CD4-positive, alpha-beta T cell treated with Interferon alpha-2 for 1 hour (primary cell): ENCODE results near the gene CAMTA1.

Experiments
- DNase-seq, 2 donors: peaks; one replicate each; pipeline ENCODE4 v3.0.0-alpha.2; 2020 to 2022

Gene CAMTA1

DNA sequence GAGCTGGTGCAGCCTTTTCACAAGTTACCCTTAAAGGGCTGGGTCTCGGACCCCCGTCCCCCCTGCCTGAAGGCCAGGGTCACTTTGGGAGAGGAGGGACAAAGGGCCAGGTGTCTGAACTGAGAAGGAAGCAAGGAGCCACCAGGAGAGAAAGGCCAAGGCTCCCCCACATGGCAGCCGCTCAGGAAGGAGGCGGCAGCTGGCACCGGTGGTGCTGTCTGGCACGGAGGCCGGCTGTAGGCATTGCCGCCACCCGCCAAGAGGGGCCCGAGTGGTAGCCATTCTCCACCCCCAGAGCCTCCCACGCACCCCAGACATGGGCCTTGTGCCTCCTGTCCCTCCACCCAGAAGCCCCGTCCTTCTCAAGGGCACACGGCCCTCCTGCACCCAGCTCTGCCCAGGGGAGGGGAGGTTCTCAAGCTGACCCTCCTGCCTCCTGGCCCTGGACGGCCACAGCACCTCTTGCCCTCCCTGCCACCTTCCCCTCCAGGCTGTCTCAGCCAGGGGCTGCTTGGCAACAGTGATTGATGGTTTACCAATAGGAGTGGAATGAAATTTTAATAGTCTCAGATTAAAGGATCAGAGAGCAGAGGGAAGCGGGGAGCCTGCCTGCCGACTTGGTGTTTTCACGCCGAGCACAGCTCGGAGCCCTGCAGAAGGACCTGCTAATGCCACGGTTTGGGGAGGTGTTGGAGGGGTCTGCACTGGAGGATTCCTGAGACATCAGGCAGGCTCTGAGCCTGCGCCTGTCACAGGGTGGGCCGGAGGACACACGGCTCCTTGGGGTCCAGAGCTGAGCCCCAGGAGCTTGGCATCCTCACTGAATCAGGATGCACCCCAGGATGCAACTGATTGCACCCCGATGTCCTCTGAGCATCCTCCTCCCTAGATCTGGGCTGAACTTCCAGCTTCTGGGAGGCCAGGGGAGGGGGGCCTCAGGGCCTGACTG, 773.9 kb downstream of the CAMTA1 start:
- no peak for DNase-seq

DNA sequence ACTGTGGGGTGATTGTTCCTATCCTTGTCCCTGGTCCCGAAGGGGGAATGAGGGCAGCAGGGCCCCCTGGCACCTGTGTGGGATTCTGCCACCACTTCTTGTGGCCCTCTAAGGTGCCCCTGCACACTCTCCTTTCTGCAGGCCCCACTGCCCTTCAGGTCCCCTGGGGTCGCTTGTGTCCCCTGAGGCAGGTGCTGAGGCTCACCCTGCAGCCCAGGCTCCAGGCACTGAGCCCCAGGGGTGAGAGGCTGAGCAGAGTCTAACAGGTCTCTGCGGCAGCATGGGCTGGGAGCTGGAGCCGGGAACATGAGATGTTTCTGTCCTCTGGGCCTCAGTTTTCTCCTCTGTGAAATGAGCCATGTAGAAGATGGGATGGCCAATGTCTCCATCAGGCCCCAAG, 774.9 kb downstream of the CAMTA1 start:
- DNase-seq: no peak

DNA sequence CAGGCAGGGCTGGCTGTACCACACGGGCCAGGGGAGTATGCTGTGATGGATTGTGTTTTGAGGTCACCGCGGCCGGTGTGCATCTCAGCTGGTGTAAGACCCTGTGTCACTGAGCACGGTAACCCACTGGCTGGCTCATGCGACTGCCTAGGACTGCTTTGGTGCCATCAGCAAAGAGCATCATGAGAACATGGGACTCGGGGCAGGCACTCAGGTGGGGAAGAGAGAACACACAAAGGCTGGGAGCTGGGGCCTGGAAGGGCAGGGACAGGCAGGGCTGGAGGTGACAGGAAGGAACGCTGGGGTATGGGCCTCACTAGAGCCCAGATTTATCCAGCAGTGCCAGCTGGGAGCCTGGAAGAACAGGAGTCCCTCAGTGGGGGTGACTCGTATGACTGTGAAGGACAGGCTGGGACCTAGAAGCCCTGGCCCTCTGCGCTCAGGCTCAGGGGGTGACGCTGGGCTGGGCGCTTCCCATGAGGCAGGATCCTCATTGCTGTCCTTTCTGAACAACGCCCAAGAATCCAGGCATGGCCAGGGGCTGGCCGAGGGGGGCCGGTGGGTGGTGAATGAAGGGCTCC, 775.4 kb downstream of the CAMTA1 start:
- DNase-seq: no peak

DNA sequence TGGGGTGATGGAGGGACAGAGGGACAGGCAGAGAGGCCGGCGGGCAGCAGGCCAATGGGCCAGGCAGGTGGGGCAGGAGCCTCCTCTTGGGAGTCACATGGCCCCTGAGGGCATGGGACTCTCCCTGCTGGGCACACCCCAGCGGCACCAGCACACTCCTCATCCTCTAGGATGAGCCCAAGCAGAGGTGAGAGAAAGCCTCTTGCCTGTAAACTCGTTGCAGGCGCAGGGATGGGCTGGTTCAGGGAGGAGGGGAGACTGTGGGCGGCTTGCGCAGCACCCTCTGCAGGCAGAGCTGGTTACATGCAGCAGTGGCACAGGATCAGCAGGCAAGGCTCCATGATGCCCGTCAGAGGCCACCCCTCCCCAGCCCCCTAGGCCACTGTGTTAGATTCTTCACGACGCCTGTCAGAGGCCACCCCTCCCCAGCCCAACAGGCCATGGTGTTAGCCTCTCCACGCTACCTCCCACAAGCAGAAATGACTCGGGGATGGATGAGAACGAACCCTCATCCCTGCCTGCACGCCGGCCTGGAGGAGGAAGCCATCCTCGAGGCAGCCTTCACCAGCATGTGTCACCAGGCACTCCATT, 776.2 kb downstream of the CAMTA1 start:
- DNase-seq: no peak

DNA sequence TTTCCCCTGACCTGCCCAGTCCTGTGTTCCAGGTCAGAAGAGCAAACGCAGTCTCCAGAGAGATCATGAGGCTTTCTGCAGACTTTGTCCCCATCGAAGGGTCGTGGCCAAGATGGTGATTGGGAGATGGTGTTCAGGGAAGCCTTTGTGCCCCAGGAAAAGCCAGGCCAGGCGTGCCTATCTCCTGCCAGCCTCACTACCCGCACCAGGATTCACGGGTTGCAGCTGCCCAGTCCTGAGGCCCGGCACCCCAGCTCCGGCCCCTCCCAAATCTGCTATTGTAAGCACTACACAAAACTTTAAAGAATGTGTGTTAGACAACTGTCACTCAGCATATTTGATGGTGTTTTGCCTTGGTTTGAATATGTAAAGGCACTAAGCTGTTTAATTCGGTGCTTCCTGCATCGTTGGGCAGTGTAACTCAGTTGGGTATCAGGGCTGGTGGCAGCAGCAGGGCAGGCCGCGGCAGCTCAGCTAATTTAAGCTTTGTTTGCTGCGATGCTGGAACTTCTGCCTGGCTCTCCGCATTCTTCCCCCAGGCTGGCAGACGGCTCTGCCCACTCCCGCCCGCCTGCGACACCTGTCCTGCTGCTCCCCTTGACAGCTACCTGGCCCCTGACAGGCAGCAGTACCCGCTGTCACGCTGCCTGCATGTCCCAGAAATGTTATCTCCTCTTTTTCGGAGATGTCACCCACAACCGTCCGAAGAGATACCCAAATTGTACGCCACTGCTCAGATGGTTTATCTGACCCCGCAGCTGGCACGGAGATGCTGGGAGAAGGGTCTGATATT, 776.9 kb downstream of the CAMTA1 start:
- no peak for DNase-seq

DNA sequence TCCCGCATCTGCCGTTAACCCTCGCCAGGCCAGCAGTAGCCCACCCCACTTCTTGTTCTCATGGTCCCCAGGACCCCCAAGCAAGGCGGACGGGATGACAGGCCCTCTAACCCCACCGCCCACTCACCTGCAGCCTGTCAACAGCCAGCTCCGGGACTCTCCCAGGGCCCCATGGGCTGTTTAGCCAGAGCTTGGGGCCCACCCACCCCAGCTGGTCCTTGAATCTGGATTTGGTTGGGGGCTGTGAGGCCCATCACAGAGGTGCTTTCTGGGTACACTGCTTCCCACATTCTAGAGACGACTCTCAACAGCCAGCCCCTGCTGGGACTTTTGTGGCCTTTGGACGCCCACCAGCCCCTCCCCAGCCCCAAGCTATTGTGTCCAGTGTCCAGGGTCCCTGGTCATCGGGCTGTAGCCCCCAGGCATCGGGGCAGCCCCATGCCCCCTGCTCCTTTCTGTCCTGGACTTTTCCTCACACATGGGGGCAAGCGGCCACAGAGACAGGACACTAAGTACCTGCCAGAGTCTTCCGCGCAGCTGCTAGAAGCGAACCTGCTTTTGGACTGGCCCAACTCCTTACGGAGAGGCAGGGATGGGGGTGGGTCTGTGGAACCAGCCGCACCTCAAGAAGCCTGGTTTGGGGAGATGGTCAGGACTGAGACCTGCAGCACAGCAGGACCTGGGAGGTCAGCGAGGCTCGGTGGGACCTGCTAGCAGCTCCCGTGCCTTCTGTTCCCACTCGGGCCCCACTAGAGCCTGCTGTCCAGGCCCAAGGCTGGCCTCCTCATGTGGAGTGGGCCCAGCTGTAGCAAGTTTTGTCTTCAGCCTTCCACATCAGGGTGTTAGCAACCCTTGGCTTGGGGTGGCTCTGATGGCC, 777.7 kb downstream of the CAMTA1 start:
- no peak for DNase-seq

DNA sequence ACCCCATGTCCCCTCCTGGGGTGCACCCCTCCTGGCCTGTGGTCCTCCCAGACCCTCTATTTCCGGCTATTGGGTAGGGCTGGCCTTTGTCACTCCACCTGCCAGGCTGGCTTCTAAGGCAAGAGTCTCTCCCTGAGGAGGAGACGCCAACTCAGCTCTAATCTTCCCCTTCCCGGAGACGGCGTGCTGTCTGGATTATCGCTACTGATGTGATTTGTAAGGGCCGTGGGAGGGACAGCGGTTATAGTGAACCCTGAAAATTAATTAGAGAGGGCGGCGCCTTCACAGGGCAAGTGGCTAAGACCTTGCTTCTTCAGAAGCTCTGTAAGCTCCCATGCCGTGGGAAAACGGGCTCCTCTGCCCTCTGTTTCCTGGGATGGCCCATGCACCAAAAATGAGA, 778.9 kb downstream of the CAMTA1 start:
- no peak for DNase-seq

DNA sequence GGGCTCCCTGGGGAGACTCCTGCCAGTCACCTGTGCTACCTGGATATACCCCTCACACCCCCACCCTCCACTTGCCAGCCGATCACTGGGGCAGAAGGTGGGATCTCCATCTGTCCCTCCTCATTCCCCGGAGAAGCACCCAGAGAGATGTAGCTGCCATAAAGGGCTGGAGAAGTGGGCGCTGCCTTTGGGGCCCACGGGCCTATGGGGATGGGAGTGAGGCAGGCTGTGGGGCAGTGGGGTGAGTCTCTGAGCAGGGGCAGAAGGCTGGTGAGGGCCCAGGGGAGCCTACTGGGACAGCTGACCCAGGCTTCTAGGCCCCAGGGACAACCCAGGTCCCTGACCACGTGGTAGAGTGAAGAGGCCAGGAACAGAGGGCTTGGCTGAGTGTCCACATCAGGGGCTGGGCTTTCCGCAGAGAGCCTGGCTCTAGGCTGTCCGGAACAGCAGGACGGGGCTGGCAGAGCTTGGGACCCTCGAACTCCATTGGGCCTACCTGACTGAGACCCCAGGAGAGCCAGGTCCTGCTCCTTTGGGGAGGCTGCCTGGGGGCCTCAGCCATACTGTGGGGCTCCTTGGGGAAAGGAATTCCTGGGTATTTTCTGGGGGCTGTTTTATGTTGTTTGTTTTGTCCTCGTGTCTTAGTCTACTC, 780.0 kb downstream of the CAMTA1 start:
- DNase-seq: no peak

DNA sequence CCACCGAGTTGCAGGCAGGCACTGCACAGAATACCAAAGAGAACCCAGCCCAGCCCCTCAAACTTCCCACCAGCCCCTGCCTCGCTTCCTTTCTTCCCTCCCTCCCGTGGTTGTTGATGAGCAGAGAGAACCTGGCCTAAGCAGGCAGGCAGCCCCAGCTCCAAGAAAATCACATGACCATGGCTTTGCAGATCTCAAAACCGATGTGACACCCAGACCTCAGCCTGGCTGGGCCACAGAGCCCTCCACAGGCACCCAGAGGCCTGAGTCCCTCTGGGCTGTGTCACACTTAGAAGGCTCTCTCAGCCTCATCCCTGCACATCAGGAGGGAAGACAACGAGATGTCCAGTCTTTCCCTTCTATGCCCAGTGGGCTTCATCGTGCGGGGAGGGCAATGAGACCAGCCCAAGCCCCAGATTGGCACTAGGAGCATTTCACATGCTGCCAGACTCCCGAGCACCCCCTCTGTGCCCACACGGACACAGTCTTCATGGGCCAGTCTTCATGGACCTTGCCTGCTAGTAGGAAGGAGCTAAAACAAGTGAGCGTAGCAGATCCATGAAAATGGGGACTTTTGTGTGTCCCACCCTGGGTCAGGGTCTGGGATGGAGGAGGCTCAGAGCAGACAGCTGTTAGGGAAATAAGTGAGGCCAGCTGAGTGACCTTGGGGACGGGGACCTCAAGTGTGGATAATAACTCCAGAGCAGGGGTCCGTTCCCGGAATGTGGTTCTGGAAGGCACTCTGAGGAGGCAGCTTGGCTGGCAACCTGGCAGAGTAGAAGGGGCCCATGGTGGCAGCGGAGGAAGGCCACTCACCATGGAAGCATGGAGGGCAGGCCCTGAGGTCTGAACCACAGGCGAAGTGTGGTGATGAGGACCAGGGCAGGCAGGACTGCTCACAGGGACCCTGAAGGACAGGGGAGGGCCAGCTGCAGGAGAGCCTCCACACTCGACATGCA, 781.4 kb downstream of the CAMTA1 start:
- DNase-seq: no peak

DNA sequence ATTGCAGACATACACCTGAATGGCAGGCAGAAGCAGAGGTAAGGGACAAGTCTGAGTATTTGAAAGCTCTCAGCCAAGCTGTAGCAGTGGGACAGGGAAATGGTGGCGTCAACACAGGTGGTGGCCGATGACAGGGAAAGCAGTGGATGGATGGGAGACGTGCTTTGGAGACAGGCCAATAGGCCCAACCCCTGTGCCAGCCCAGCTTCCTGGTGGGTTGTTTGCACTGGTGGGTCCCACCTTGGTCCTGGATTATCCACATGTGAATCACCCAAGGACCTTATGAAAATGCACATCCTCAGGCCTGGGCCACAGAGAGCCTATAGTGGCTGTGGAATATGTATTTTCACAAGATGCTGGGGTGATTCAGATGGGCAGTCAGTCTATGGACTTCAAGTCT, 782.1 kb downstream of the CAMTA1 start:
- DNase-seq: no peak

DNA sequence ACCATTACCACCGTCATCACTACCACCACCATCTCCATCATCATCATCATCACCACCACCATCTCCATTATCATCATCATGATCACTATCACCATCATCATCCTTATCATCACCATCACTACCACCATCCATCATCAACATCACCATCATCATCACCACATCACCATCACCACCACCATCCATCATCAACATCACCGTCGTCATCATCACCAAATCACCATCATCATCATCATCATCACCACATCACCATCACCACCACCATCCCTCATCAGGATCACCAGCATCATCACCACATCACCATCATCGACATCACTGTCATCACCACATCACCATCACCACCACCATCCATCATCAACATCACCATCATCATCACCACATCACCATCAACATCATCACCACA, 782.8 kb downstream of the CAMTA1 start:
- no peak for DNase-seq

DNA sequence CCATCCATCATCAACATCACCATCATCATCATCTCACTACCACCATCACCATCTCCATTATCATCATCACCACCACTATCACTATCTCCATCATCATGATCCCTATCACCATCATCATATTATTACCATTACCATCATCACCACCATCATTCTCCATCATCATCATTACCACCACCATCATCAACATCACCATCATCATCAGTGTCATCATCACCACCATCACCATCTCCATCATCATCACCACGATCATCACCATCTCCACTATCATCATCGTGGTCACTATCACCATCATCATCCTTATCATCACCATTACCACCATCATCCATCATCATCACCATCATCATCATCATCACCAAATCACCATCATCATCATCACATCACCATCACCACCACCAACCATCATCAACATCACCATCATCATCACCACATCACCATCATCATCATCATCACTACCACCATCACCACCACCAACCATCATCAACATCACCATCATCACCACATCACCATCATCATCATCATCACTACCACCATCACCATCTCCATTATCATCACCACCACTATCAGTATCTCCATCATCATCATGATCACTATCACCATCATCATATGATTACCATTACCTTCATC, 783.8 kb downstream of the CAMTA1 start:
- DNase-seq: no peak

DNA sequence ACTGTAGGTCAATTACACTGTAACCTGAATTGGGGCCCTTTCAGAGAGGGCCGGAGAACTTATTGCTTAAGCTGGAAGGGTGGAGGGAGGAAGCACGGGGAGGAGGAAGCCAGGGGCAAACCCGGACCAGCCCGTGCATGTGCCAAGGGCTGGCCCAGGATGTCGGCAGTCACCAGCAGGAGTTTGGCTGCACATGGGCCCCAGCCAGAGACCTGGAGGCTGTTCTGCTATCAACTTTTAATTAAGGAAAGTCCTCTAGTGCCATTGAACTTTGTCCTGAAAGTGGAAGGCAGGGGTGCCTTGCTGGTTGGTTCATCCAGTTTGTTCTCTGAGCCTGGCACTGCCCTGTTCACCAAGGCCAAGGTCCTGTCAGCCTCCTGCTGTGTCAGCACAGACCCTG, 785.1 kb downstream of the CAMTA1 start:
- DNase-seq: no peak

DNA sequence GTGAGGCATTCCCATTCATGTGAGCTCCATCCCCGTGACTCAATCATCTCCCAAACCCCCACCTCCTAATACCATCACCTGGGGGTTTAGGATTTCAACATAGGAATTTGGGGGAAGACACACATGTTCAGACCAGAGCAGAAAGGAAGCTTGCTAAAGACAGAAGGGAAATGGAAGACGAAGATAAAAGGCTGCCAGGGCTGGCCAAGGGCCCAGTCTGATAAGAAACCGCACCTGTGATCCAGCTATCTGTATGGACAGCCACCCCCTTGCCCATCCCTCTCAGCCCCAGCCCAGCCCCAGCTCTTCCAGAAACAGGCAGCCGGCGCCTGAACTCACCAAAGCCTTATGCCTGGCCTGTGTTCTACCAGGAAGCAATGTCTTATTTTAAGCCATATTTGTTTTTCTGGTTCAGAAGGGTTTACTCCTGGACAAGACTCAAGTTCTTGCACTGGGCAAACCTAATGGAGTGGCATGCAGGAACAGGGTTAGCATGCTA, 787.4 kb downstream of the CAMTA1 start:
- no peak for DNase-seq

DNA sequence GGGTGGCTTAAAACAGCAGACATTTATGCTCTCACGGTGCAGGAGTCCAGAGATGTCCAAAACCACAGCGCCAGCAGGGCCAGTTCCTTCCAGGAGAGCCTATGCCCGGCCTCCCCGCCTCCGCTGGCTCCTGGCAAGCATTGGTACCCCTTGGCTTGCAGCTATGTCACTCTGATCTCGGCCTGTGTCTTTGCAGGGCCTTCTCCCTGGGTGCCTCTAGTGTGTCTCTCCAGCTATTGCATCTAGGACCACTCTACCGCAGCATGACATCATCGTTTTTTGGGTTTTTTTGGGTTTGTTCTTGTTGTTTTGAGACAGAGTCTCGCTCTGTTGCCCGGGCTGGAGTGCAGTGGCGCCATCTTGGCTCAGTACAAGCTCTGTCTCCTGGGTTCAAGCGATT, 788.2 kb downstream of the CAMTA1 start:
- no peak for DNase-seq

DNA sequence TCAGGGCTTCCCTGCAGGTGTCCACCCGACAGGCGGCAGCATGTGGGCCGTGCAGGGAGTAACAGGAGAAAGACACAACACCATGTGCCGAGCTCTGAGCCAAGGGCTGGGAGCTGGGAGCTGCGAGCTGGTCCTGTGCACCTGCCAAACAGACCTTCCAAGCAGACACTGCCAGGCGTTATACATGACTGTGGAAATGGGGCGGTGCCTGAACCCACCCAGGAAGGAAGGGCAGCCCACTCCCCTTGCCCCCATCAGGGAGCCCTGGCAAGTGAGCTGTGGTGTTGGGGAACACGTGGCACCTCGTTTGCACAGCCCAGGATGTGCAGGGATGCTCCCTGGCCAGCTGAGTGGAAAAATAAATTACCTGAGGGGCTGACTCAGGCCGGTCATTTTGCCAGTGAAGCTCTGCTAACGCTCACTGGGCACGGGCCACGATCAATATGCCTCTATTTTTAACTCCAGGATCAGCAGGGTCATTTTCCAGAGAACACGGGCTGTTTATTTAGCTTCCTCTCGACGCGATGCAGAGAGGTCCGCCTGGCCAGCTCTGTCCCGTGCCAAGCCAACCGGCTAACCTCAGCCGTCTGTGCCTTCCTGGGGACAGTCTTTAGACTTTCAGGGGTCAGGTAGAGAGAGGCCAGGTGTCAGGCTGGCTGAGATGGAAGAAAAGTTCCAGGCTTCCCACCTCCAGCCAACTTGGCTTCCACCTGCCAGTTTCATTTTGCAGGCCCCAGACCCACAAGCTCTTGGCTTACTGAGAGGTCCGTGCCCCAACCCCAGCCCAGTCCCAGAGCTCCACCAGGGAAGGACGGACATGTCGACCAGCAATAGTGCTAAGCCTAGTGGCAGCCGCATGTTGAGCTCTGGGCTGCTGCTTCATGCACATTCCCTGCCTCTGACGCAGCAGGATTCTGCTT, 789.1 kb downstream of the CAMTA1 start:
- DNase-seq: no peak

DNA sequence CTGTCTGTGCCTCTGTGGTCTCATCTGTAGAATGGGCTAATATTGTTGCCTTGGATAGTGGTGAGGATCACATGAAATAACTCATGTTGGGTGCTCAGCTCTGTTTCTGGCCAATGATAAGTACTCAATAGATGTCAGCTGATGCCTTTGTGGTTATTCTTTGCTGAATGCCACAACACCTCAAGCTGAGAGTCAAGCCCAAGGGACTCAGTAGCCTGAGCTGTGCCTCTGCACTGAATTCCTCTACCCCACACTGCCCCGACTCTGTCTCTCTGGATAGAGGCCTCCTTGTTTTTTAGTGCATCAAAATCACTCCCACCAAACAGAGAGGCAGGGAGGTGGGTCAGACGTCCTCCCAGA, 789.8 kb downstream of the CAMTA1 start:
- no peak for DNase-seq

DNA sequence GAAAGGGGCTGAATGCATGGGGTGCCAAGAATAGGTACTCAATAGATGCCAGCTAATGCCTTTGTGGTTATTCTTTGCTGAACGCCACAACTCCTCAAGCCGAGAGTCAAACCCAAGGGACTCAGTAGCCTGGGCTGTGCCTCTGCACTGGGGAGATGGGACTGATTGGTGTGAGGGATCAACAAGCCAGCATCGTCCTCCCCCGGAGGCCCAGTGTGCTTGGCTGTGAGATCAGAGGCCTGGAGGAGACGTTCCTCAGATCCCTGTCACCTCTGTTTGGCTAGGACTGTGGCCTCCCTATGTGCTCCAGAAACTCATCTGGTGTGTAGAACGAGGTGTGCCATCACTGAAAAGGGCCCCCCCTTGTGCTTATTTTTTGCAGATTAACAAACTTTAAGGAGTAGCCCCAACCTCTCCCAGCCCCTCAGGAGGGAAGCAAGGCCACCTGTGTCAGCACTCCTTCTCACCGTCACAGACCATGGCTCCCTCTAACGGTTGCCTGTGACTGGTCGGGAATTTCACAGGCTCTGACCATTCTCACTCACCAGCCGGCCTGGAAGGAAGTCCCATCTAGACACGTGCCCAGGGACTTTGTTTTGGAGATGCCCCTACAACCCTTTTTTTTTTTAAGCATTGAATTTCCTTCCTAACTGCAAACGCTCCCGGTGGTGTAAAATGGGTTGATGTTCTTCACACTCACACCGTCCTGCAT, 791.8 kb downstream of the CAMTA1 start:
- no peak for DNase-seq
